Upper lobe of left lung (tissue), 6 donors: ENCODE data around the gene ZNF428. TPM values are rescaled to one million over a fixed set of nuclear protein-coding genes. Genes with fewer than 3 reads are reported as not detected.

ENCODE experiments used
- ATAC-seq, 2 donors: fragments of 200-7000 bp; cut with Tn5 transposase; one replicate each; pipeline ENCODE4 v1.9.1; 2022; ENCODE audit warnings: mild to moderate bottlenecking in 2 of 2, moderate library complexity in 2 of 2; ENCODE audit not compliant: low FRiP score in 2 of 2
- DNase-seq, 2 donors: peaks; one replicate each; pipeline ENCODE4 v3.0.0-alpha.2; 2019 to 2020
- H3K27ac ChIP-seq, 4 donors: fragments of 200-600 bp; sonication (generic); one replicate each; pipeline ENCODE4 v1.5.1; 2016 to 2019
- H3K27me3 ChIP-seq, 4 donors: fragments of 200-600 bp; sonication (generic); one replicate each; pipeline ENCODE4 v1.5.1; 2017 to 2019
- H3K36me3 ChIP-seq, 4 donors: fragments of 200-600 bp; sonication (generic); one replicate each; pipeline ENCODE4 v1.5.1; 2016 to 2019
- H3K4me1 ChIP-seq, 4 donors: fragments of 200-600 bp; sonication (generic); one replicate each; pipeline ENCODE4 v1.5.1; 2018 to 2019
- H3K4me3 ChIP-seq, 4 donors: fragments of 200-600 bp; sonication (generic); one replicate each; pipeline ENCODE4 v1.5.1; 2017 to 2019; ENCODE audit warnings: mild to moderate bottlenecking in 2 of 4, moderate library complexity in 1 of 4
- H3K9me3 ChIP-seq, 4 donors: fragments of 200-600 bp; sonication (generic); one replicate each; pipeline ENCODE4 v1.5.1; 2018 to 2019
- EP300 ChIP-seq, 4 donors: sonication (generic); formaldehyde crosslinking; IDR thresholded peaks; one replicate each; pipeline ENCODE4 v1.5.1; 2017; ENCODE audit warnings: antibody characterized with exemption in 4 of 4, control low read depth in 2 of 4
- POLR2A ChIP-seq, 4 donors: fragments of 450-650 bp; IDR thresholded peaks; one replicate each; pipeline ENCODE4 v1.5.1; 2016 to 2017; ENCODE audit warnings: antibody characterized with exemption in 4 of 4, mild to moderate bottlenecking in 2 of 4
- POLR2AphosphoS5 ChIP-seq, 2 donors: sonication (generic); formaldehyde crosslinking; IDR thresholded peaks; one replicate each; pipeline ENCODE4 v1.5.1; 2017; ENCODE audit warnings: antibody characterized with exemption in 2 of 2
- WGBS, 2 donors: methylation state at CpG; one replicate each; pipeline ENCODE4 v1.1.5; 2017 to 2018; 5-methylcytosine and 5-hydroxymethylcytosine counted together
- total RNA-seq, 6 donors: library from RNA; depleted of rRNA in 4 of 6; stranded (reverse); fragments of >200 nt in 4 of 6; gene quantifications; one replicate each; pipeline versions ENCODE4 v1.1.0 to v1.2.1, GENCODE V29; 2016 to 2021
- TF ChIP-seq, protein P1 (sequence below), 6 experiments: fragments of 450-650 bp in 4 of 6; fragments of 200-600 bp in 2 of 6; sonication (generic) in 2 of 6; IDR thresholded peaks; one replicate each; pipeline ENCODE4 v1.5.1; 2016 to 2019; ENCODE audit warnings: antibody characterized with exemption in 6 of 6
- donor health status: DM: no; HTN: no; CAD: no; lungs with moderate emphysema.
- donor health status: DM: no; HTN: yes; CAD: no; lungs with severe emphysema.

The ZNF428 gene
- total RNA-seq, 6 donors from 2014 or later, result 10.5 to 37.0 (median 31.4) TPM

DNA sequence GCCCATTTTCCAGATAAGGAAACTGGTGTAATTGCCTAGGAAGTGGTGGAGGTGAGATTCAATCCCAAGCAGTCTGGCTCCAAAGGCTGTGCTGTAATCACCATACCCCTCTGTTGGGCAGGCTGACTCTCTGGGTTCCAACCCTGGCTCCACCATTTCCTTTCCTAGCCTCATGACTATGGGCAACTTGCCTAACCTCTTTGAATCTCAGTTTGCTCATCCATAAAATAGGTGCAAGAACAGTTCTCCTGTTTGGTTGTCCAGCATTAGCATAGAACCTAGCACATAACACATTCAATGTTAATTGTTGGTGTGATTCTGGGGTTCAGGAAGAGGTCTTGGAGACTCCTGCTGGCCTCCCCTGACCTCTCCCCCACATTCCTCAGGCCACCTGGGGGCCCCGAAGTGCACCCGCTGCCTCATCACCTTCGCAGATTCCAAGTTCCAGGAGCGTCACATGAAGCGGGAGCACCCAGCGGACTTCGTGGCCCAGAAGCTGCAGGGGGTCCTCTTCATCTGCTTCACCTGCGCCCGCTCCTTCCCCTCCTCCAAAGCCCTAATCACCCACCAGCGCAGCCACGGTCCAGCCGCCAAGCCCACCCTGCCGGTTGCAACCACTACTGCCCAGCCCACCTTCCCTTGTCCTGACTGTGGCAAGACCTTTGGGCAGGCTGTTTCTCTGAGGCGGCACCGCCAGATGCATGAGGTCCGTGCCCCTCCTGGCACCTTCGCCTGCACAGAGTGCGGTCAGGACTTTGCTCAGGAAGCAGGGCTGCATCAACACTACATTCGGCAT, 20.8 kb downstream of the ZNF428 start:
- WGBS, 2 donors, result 96 to 97% methylated on average over 10 to 19 of the region's 19 CpGs
- ATAC-seq, result no peak

GRCh38 chr19:43597876-43598275, 21.6 kb downstream of the ZNF428 start:
- Histone ChIP-seq H3K27ac (peak overlapping the region in 1 of 4 donors; percentile 5), H3K27me3 (no peaks in the 10 kb centered on the region), H3K4me3 (no peak overlapping the region), H3K9me3 (no peaks in the 10 kb centered on the region), H3K4me1 (peaks cover 28 to 47% (median 36%) of the 10 kb centered on the region in 4 donors), H3K36me3 (peaks cover 8 to 41% (median 22%) of the 10 kb centered on the region in 4 donors)
- TF ChIP-seq, protein P1, sequence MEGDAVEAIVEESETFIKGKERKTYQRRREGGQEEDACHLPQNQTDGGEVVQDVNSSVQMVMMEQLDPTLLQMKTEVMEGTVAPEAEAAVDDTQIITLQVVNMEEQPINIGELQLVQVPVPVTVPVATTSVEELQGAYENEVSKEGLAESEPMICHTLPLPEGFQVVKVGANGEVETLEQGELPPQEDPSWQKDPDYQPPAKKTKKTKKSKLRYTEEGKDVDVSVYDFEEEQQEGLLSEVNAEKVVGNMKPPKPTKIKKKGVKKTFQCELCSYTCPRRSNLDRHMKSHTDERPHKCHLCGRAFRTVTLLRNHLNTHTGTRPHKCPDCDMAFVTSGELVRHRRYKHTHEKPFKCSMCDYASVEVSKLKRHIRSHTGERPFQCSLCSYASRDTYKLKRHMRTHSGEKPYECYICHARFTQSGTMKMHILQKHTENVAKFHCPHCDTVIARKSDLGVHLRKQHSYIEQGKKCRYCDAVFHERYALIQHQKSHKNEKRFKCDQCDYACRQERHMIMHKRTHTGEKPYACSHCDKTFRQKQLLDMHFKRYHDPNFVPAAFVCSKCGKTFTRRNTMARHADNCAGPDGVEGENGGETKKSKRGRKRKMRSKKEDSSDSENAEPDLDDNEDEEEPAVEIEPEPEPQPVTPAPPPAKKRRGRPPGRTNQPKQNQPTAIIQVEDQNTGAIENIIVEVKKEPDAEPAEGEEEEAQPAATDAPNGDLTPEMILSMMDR (IDR thresholded peaks at IDR 0.05), result no peak
- no peak for TF ChIP-seq POLR2A (IDR thresholded peaks at IDR 0.05)
- no peak for TF ChIP-seq EP300 (IDR thresholded peaks at IDR 0.05)
- no peak for TF ChIP-seq POLR2AphosphoS5 (IDR thresholded peaks at IDR 0.05)
- DNase-seq (no peak), ATAC-seq (no peak)
- 33 to 45% methylated on average over 5 of the region's 5 CpGs for WGBS, 2 donors

More for the DNA sequence above, 20.8 kb downstream of the ZNF428 start:
- Histone ChIP-seq H3K36me3 (peaks cover 5 to 34% (median 17%) of the 10 kb centered on the region in 4 donors), H3K27me3 (no peaks in the 10 kb centered on the region), H3K27ac (no peak overlapping the region), H3K9me3 (no peaks in the 10 kb centered on the region), H3K4me1 (peaks cover 26 to 39% (median 33%) of the 10 kb centered on the region in 4 donors), H3K4me3 (no peak overlapping the region)
- TF ChIP-seq, protein P1 (IDR thresholded peaks at IDR 0.05), result no peak
- TF ChIP-seq POLR2AphosphoS5 (IDR thresholded peaks at IDR 0.05) (no peak), EP300 (IDR thresholded peaks at IDR 0.05) (no peak)
- DNase-seq, result peak in 1 of 2 donors; percentile 78

DNA sequence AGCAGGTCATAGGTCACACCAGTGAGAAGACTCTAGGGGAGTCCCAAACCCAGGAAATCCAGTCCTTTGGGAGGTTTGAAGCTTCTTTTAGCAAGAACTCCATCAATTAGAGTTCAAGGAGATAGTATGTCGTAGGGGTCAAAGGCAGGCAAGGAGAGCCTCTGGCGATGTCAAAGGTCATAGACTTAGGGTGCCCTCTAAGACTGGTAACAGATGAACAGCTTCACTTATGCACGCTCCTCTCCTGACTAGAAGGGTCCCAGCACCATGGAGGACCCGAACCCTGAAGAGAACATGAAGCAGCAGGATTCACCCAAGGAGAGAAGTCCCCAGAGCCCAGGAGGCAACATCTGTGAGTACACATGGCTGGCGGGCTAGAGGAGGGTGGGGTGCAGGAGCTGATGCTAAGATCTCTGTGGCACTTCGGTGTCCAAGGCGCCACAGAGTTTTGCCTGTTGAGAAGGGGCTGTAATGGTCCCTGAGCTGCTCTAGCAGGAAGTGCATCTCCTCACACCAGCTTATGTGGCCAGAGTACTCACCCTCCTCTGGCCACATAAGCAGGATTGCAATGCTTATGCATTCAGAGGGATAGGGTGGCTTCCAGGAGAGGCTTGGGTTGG, 22.5 kb downstream of the ZNF428 start:
- no peak for TF ChIP-seq POLR2A (IDR thresholded peaks at IDR 0.05)
- no peak for TF ChIP-seq EP300 (IDR thresholded peaks at IDR 0.05)
- TF ChIP-seq, protein P1 (IDR thresholded peaks at IDR 0.05), result no peak
- no peak for TF ChIP-seq POLR2AphosphoS5 (IDR thresholded peaks at IDR 0.05)
- Histone ChIP-seq H3K27ac (peak overlapping the region; percentile 93 to 98 (median 96)), H3K4me3 (peak overlapping the region; percentile 42 to 75 (median 60)), H3K9me3 (no peaks in the 10 kb centered on the region), H3K4me1 (peaks cover 28 to 48% (median 36%) of the 10 kb centered on the region in 4 donors), H3K36me3 (peaks cover 17 to 51% (median 30%) of the 10 kb centered on the region in 4 donors), H3K27me3 (no peaks in the 10 kb centered on the region)
- WGBS, 2 donors, result 10 to 30% methylated on average over 2 to 7 of the region's 7 CpGs
- DNase-seq, result no peak
- ATAC-seq, result no peak

- ATAC-seq (peak; percentile 94), DNase-seq (peak; percentile 100)
- H3K9me3 ChIP-seq, result no peaks in the 10 kb centered on the region
- H3K36me3 ChIP-seq, result peaks cover 19 to 51% (median 31%) of the 10 kb centered on the region in 4 donors
- H3K27me3 ChIP-seq, result no peaks in the 10 kb centered on the region
- H3K4me3 ChIP-seq, result peak within 1 kb of the TSS; percentile 55 to 75 (median 60)
- TF ChIP-seq, protein P1 (IDR thresholded peaks at IDR 0.05), result peak in 2 of 6 experiments; percentile 25 to 31
- peak in 1 of 4 donors; percentile 76 for TF ChIP-seq EP300 (IDR thresholded peaks at IDR 0.05)
- TF ChIP-seq POLR2AphosphoS5 (IDR thresholded peaks at IDR 0.05), result peak; percentile 81 to 94
- TF ChIP-seq POLR2A (IDR thresholded peaks at IDR 0.05), result peak in 3 of 4 donors; percentile 53 to 86 (median 85)
- peaks cover 28 to 48% (median 36%) of the 10 kb centered on the region in 4 donors for H3K4me1 ChIP-seq
- WGBS, 2 donors, result 0 to 1% methylated on average over 30 to 59 of the region's 60 CpGs
- peak within 1 kb of the TSS; percentile 93 to 98 (median 96) for H3K27ac ChIP-seq
Observed at GRCh38 chr19:43595999-43596841, 23.2 kb downstream of the ZNF428 start, which contains the start of the genes IRGQ and ZNF576. Gene IRGQ (minus strand): TSS chr19:43596134. CDS start chr19:43595338, 796 bp downstream. Gene ZNF576 (plus strand): TSS chr19:43596595. CDS start chr19:43597109, 514 bp downstream.
